Peyer's patch (tissue), 4 donors: ENCODE measurements around the gene IGDCC3.

ENCODE experiments used
- CTCF ChIP-seq, 6 experiments: fragments of 450-650 bp in 4 of 6; fragments of 200-600 bp in 2 of 6; sonication (generic) in 1 of 6; IDR thresholded peaks; one replicate each; pipeline ENCODE4 v1.5.1; 2017 to 2019; ENCODE audit warnings: antibody characterized with exemption in 6 of 6, mild to moderate bottlenecking in 3 of 6, moderate library complexity in 1 of 6
- POLR2A ChIP-seq, 2 donors: fragments of 450-650 bp; IDR thresholded peaks; one replicate each; pipeline ENCODE4 v1.5.1; 2017; ENCODE audit warnings: antibody characterized with exemption in 2 of 2, mild to moderate bottlenecking in 2 of 2, moderate library complexity in 2 of 2

GRCh38 chr15:65312400-65312916, 65.3 kb downstream of the IGDCC3 start:
- TF ChIP-seq CTCF (IDR thresholded peaks at IDR 0.05) (no peak), POLR2A (IDR thresholded peaks at IDR 0.05) (no peak)
